HG03060 (cell line): ENCODE data around the gene COL11A2.
"Not testable (repeated sequence)": the region's sequence is repeated elsewhere in the genome, so short reads cannot be mapped to it uniquely, and the experiment has no call there.

Source experiments
- ATAC-seq: cut with Tn5 transposase; IDR thresholded peaks from one replicate; pipeline ENCODE4 v1.9.1; 2021; ENCODE audit warnings: low read depth, moderate number of reproducible peaks; ENCODE audit not compliant: unreplicated experiment

The COL11A2 gene

GRCh38 chr6:33192105-33192646, at the start of gene COL11A2:
TSS of gene COL11A2 (minus strand) at chr6:33192467. CDS start at chr6:33192240, 227 bp downstream.
- no peak for ATAC-seq

- ATAC-seq: no peak
Observed at GRCh38 chr6:33241968-33242367, 49.7 kb upstream of the COL11A2 start.

- ATAC-seq: no peak
Observed at GRCh38 chr6:33237741-33238140, 45.5 kb upstream of the COL11A2 start.

- ATAC-seq: no peak
Observed at GRCh38 chr6:33236852-33237251, 44.6 kb upstream of the COL11A2 start.

- no peak for ATAC-seq
Observed at GRCh38 chr6:33236328-33236727, 44.1 kb upstream of the COL11A2 start.

GRCh38 chr6:33235221-33235634, 43.0 kb upstream of the COL11A2 start:
- no peak for ATAC-seq

- not testable (repeated sequence) for ATAC-seq
Observed at GRCh38 chr6:33226503-33227120, 34.3 kb upstream of the COL11A2 start.

GRCh38 chr6:33217681-33218080, 25.4 kb upstream of the COL11A2 start:
- no peak for ATAC-seq

- ATAC-seq: no peak
Observed at GRCh38 chr6:33217246-33217645, 25.0 kb upstream of the COL11A2 start.

GRCh38 chr6:33216117-33216649, 23.9 kb upstream of the COL11A2 start:
- ATAC-seq: no peak

- ATAC-seq: no peak
Observed at GRCh38 chr6:33215271-33216116, 23.2 kb upstream of the COL11A2 start.

GRCh38 chr6:33213989-33214335, 21.7 kb upstream of the COL11A2 start:
- no peak for ATAC-seq

- no peak for ATAC-seq
Observed at GRCh38 chr6:33213166-33213988, 21.1 kb upstream of the COL11A2 start.

GRCh38 chr6:33212857-33213165, 20.5 kb upstream of the COL11A2 start:
- ATAC-seq: no peak

GRCh38 chr6:33211666-33212422, 19.6 kb upstream of the COL11A2 start:
- no peak for ATAC-seq

- ATAC-seq: no peak
Observed at GRCh38 chr6:33211136-33211535, 18.9 kb upstream of the COL11A2 start.

GRCh38 chr6:33209856-33210255, 17.6 kb upstream of the COL11A2 start:
- no peak for ATAC-seq

- no peak for ATAC-seq
Observed at GRCh38 chr6:33208091-33208967, 16.1 kb upstream of the COL11A2 start, which contains the start of gene RING1. TSS of gene RING1 (plus strand) at chr6:33208500. CDS start at chr6:33208823, 323 bp downstream.

GRCh38 chr6:33207552-33208090, 15.4 kb upstream of the COL11A2 start:
- no peak for ATAC-seq
